VCaP (cell line): Measurements from ENCODE around the gene RAD1.
A peak's percentile ranks its signal among the peaks of the same experiment; 100 is the strongest.

Experiments used
- H3K27ac ChIP-seq: fragments of 450-650 bp; 2 replicates; pipeline ENCODE4 v1.5.1; 2017
- TF ChIP-seq, protein P1 (sequence below): fragments of 450-650 bp; conservative IDR thresholded peaks from 2 replicates; pipeline ENCODE4 v1.5.1; 2017; ENCODE audit warnings: mild to moderate bottlenecking, moderate library complexity

RAD1 gene

GRCh38 chr5:34915139-34915855, at the start of gene RAD1, which contains the start of gene BRIX1:
Gene RAD1, minus strand, starts transcription at chr5:34915504. Its CDS starts 612 bp downstream, at chr5:34914892.
Gene BRIX1, plus strand, starts transcription at chr5:34915711. Its CDS starts 28 bp downstream, at chr5:34915739.
- TF ChIP-seq, protein P1, sequence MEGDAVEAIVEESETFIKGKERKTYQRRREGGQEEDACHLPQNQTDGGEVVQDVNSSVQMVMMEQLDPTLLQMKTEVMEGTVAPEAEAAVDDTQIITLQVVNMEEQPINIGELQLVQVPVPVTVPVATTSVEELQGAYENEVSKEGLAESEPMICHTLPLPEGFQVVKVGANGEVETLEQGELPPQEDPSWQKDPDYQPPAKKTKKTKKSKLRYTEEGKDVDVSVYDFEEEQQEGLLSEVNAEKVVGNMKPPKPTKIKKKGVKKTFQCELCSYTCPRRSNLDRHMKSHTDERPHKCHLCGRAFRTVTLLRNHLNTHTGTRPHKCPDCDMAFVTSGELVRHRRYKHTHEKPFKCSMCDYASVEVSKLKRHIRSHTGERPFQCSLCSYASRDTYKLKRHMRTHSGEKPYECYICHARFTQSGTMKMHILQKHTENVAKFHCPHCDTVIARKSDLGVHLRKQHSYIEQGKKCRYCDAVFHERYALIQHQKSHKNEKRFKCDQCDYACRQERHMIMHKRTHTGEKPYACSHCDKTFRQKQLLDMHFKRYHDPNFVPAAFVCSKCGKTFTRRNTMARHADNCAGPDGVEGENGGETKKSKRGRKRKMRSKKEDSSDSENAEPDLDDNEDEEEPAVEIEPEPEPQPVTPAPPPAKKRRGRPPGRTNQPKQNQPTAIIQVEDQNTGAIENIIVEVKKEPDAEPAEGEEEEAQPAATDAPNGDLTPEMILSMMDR: no peak
- peak within 1 kb of the TSS; percentile 85 for H3K27ac ChIP-seq

DNA sequence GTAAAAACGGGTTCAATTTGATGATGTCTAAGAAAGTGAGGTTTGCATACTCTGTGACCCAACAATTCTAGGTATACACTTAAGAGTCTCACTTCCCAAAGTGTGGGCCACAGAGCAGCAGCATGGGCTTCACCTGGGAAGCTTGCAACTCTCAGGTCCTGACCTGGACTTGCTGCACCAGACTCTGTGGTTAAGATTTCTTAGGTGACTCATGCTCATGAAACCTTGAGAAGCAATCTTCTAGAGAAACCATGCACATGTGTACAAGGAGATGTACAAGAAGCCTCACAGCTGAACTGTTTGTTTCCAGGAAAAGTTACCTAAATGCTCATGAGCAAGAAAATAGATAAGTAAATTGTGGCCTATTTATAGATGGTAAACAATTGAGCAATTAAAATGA, 44.0 kb upstream of the RAD1 start:
- H3K27ac ChIP-seq: no peak overlapping the region
- TF ChIP-seq, protein P1: no peak

DNA sequence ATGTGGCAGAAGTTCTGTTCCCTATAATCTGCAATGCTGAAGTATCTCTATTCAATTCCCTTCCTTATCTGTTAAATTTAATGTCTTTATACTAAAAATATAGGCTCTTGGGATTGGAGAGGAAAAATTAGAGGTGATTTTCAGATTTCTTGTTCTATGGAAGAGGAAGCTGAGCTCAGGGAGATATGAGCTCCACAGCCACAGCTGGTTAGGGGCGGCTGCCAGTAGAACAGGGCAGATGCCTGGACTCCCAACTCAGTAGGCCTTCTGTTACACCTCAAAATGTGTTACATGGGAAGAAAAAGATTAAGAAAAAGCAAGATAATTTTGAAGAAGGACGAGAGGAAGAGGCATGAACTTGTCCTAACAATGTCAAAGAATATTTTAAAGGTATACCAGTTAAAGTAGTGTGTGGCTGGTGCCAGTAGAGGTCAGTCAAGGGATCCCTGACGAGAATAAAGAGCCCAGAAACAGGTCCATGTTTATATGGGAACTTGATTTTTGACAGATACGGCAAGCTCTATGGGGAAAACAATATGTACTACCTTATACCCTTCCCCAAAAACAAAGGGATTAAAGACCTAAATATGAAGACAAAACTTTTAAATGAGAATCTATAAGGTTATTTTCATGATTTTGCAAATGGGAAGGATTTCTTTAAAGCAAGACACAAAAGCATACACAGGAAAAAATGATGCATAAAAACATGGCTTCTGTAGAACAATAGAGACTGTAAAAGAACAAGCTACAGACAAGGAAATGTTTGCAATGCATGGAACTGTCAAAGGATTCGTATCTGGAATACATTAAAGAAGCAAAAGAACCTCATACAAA, 42.8 kb upstream of the RAD1 start:
- no peak overlapping the region for H3K27ac ChIP-seq
- TF ChIP-seq, protein P1: peak; percentile 91

- no peak overlapping the region for H3K27ac ChIP-seq
- TF ChIP-seq, protein P1: no peak
These were observed 42.0 kb upstream of the RAD1 start for GRCh38 chr5:34957321-34957720.

DNA sequence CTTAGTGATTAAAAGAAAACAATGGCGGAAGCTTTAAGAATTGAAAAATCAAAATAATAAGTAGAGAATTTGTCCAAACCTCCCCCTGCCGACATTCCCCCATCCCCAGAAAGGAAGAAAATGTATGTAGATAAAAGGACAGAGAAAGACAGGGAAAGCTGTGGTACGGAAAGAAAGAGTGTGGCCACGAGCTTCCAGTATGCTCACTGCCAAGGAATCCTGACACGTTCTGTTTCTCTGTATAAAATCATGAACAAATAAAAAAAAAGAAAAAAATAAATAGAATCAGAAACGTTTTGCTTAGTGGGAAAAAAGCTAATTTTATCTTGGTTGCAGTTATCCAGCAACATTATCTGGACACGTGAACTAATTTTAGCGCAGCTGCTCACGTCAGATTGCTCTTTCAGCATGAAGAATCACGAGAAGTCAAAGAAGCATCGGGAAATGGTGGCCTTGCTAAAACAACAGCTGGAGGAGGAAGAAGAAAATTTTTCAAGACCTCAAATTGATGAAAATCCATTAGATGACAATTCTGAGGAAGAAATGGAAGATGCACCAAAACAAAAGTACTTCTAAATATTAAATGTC, 29.2 kb upstream of the RAD1 start:
- H3K27ac ChIP-seq: no peak overlapping the region
- TF ChIP-seq, protein P1: no peak

DNA sequence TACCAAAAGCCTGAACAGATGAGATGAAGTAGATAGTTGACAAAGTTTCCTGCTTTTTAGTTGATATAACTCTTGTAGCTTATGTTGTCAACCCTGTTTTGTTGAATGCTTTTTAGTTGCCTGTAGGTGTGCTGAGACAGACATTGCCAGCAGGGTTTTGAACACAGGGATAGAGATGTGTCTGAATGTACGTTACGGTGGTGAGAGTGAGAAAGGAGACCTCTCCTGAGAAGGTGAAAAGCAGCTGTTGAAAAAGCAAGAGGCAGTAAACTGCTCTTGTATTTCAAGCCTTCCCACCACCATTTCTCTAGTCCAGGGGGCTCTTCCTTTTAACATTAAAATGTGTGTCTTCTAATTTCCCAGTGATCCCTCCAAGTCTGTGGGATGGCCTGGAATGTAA, 28.7 kb upstream of the RAD1 start:
- H3K27ac ChIP-seq: no peak overlapping the region
- TF ChIP-seq, protein P1: no peak

- TF ChIP-seq, protein P1: no peak
- H3K27ac ChIP-seq: no peak overlapping the region
These were observed 26.6 kb upstream of the RAD1 start for GRCh38 chr5:34941936-34942335.
